NCI-H2107 treated with DMSO at 0.1 percent for 48 hours (cell line): ENCODE measurements around the gene CAPN2.
"Not testable (repeated sequence)": the region's sequence is repeated elsewhere in the genome, so short reads cannot be mapped to it uniquely, and the experiment has no call there.

ENCODE experiments used
- DNase-seq: peaks from one replicate; lab custom pipeline; 2025; ENCODE audit not compliant: unreplicated experiment; lab: John Stamatoyannopoulos, UW

The CAPN2 gene

DNA sequence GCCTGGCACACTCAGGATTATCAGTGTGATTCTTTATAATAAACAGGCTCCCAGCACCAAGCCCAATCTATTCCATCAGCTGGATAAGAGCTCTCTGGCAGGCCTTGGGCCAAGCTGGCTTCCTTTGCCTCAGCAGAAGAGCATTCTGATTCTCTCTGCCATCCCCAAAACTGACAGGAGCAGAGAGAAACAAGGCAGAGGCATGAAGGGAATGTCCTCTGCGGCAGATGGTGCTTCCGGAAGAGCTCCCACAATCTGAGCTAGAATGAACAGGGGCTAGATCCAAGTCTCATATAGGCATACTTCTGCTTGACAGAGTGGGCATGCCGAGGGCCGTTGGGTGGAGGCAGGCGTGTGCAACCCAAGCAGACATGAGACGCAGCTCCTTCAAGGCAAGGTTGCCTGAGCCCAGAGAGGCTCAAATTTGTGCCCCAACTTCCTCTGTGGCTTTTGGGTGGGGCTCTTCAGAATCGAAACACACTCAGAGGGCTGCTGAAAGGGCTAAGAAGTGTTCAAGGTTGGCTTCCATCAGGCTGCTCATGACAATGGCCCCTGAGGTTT, 4.0 kb downstream of the CAPN2 start:
- no peak for DNase-seq

DNA sequence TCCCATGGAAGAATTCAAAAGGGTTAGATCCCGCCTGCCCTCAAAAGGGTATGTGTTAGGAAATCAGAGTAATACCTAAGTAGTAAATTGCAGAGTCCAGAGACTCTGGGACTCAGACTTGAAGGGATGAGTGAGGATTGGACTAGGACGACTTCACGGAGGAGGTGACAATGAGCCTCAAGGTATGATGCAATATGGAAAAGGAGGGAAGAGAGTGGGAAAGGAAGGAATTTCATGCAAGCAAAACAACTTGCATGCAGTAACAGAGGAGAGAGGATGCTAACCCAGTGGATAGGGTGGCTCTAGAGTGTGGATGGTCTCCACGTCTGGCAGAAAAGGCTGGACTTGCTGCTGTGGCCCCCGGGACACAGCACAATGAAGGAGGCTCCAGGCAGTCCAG, 4.8 kb downstream of the CAPN2 start:
- no peak for DNase-seq

DNA sequence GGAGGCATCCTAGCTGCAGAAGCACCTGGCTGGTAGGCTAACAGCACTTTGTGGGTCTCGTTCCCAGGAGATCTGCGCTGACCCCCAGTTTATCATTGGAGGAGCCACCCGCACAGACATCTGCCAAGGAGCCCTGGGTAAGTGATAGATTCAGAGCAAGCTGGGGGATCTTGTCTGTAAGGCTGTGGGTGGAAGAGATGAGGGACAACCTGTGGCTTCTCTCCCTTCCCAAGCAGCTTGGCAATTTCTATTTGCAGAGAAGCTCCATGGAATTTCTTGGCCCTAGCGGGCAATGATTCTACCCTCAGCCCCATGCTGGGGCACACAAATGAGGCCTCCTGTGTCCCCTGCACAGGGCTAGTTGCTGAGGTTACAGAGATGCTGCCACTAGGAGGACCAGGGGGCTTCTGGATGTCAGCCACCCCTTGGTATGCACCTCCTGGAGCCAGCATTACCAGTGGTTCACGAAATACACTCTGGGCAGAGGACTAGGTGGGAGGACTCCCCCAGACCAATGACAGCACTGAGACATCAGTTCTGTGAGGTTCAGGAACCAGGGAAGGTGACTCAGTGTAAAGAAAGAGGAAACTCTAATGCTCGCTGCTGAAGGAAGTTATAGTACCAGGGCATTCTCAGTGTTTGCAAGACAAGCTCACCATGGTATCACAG, 5.5 kb downstream of the CAPN2 start:
- no peak for DNase-seq

DNA sequence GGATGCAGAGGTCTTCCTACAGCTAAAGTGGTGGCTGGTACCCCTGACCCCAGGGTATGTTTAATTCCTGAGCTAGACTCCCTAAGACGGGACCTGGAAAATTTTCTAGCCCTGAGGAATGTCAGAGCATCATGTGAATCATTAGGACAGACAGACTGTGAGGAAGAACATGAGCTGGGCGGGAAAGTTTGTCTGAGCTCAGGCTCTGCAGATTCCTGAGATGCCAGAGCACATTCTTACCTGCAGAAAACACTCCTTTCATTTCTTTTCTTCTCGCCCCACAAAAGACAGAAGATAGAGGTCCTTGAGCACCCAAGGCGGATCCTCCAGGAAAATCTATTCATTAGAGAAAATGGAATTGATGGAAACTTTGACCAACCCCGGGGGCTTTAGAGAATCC, 6.5 kb downstream of the CAPN2 start:
- DNase-seq: no peak

DNA sequence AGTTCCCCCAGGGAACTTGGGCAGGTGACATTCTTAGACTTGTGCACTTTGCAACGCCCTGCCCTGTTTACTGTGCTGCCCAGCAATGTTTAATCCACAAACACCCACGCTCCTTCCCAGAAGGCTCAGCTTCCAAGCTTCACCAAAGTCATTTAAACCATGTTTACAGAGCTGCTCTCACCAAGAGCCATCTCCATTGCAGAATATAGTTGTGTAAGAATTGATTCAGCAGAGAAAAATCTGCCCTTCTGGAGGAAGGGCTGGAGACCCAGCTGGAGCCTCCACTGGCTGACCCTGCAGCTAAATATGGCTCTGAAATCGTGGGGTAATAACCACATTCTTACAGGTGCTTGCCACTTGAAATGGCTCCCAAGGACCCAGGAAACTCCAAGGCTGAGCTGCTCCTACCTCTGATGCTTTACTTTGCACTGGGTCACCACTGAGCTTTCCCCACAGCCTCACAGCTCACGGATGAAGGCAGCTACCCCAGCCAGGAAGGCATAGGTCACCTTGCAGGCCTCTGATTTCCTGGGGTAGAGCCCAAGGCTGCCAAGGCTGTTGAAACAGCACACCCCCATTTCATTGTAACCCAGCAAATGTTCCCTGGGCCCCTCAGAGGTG, 8.7 kb downstream of the CAPN2 start:
- no peak for DNase-seq

DNA sequence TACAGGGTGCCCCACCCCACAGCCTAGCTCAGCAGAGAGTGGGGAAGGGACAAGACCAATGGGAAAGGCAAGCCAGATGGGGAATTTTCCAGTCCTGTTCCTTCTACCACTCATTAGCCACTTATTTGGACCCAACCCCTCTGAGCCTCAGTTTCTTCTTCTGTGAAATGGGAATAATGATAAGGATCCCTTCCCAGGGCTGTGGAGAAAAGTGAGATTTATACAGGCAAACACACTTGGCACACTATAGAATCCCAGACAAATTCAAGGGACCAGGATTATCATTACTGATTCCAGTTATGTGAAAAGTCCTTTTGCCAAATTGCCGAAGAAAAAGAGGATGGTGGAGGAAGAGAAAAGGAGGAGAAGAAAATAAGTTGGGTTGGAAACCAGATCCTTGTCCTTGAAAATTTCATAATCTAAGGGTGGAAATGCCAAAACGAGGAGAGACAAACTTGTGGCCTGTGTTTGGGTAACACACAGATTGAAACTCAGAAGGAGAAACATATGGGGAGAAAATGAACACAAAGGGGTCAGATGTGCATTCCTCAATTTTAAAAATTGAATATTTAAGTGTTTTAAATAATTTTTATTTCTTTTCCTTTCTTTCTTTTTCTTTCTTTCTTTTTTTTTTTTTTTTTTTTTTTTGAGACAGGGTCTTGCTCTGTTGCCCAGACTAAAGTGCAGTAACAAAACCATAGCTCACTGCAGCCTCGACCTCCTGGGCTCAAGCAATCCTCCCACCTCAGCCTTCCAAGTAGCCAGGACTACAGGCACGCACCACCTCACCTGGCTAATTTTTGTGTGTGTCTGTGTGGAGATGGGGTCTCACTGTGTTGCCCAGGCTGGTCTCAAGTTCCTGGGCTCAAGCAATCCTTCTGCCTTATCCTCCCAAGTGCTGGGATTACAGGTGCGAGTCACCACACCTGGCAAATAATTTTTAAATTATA, 9.6 kb downstream of the CAPN2 start:
- no peak for DNase-seq

DNA sequence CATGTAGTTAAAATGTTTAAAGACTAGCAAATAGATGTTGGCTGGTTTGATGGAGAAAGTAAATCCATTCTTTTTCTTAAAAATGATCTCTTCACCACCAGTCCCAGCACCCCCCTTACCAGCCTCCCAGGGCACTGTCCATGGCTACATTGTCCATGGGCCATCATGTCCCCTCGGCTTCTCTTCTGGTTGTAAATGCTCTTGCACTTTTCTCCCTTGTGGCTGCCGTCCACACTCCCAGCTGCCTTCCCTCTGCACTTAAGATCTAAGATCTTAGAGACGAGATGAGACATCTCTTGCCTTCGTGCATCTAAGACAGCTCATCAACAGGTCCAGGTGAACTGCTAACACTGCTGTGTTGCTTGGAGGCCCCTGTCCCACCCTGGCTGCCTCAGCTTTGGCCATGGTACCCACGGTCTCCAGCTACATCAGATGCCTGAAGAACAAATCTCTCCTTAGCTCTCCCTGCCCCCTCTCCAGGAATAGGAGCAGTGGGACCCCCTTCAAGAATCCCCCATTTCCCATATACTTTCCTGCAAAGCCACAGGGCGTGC, 11.1 kb downstream of the CAPN2 start:
- DNase-seq: no peak

DNA sequence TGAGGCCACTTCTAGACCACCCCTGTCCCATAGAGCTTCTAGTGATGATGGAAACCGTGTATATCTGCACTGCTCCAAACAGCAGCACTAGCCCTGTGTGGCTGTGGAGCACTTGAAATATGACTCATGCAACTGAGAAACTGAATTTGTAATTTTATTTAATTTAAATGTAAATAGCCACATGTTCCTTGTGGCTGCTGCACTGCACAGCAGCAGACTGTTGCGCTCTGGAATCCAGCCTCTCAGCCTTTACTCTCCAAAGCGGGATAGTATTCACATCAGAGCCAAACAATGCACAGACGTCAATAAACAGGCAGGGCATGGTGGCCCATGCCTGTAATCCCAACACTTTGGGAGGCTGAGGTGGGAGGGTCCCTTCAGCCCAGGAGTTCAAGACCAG, 12.0 kb downstream of the CAPN2 start:
- DNase-seq: no peak

DNA sequence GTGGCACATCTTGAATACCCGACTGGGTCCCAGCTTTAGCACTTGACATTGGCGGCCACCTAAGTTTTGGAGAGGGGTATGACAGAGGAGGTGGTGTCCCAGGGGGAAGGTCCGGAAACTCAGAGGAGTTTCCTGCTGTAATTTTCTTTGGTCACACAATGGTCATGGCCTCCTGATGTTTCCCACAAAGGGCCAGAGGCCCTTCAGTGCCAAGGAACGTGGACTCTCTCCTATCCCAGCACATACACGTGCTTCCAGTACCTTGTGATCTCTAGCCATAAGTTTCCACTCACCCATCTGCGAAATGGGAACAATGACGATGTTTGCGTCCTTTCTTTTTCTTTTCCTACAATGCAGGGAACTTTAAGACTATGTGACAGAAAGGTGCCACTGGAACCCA, 13.2 kb downstream of the CAPN2 start:
- DNase-seq: no peak

DNA sequence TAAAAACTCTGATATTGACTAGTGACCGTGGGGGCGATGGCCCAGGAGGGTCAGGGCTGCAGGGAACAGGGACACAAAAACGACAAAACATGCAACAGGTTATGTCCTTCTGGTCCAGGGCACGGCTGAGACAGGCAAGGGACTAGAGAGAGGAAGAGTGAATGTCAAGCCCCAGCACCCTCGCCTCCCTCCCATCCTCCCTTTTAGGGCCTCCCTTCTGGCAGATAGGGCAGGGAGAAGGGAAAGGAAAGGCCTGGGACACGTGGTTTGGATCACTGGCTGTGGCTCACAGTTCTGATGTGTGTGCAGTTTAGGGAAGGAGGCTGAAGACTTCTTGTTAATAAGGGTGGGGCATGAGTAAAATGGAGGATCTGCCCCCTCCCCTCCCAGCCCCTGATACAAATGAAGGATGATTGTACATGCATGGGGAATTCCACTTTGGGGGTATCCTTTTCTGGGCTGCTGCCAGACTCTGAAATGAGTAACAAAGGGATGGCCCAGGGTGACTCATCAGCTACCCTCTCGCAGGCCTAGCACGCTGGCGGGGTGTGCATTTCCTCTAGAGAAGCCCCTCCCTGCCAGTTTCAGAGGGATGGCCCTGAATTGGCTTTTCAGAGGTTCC, 14.2 kb downstream of the CAPN2 start:
- no peak for DNase-seq

DNA sequence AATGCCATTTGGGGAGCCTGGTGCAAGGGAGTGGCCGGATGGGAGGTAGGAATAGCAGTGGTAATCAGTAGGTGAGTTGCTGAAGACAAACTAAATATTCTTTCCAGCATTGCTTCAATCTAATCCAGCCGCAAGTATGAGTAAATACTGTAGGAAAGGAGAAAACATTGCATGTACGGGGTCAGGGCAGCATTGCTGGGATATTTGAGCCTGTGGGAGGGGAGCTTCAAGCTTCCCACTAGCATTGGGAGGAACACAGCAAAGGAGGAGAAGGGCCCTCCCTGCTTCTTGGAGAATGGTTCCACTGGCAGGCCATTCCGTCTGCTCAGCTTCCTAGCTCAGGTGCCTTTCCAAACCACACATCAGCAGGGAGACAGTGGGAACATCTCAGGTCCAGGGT, 15.2 kb downstream of the CAPN2 start:
- no peak for DNase-seq

DNA sequence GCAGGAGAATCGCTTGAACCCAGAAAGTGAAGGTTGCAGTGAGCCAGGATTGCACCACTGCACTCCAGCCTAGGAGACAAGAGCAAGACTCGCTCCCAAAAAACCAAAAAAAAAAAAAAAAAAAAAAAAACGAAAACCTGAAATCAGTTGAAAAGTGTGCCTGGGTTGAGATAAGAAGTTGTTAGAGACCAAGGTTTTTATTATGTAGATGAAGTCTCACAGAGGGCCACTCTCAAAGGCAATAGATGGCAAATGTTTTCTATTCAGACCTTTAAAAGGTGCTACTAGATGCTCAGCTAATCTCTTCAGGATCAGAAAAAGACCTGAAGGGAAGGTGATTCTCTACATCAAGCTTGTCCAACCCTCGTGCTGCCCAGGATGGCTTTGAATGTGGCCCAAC, 17.6 kb downstream of the CAPN2 start:
- DNase-seq: no peak

DNA sequence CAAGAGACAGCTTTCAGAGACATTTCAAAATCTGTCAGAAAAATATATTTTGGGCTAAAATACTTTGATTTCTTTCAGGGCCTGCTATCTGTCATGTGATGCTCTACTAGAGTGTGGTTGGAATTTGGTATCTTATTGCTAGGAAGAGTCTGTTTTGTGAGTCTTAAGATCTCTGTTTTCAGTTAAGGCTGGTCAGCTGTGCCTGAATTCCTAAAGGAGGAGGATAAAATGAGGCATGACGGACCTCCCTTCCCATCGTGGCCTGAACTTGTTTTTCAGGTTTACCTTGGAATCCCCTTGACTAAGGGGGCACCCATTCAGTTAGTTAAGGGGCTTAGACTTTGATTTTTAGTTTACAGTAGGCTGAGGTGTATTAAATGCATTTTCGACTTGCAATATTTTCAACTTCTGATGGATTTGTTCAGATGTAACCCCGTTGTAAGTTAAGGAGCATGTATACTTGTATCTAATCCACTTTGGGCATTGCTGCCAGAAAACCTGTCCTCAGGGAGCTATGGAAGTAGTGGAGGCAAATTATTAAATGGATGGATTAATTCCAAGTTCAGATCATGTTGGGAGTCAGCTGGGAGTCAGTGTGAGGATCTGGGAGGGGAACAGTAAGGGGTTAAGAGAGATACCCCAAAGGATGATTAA, 18.3 kb downstream of the CAPN2 start:
- DNase-seq: no peak

DNA sequence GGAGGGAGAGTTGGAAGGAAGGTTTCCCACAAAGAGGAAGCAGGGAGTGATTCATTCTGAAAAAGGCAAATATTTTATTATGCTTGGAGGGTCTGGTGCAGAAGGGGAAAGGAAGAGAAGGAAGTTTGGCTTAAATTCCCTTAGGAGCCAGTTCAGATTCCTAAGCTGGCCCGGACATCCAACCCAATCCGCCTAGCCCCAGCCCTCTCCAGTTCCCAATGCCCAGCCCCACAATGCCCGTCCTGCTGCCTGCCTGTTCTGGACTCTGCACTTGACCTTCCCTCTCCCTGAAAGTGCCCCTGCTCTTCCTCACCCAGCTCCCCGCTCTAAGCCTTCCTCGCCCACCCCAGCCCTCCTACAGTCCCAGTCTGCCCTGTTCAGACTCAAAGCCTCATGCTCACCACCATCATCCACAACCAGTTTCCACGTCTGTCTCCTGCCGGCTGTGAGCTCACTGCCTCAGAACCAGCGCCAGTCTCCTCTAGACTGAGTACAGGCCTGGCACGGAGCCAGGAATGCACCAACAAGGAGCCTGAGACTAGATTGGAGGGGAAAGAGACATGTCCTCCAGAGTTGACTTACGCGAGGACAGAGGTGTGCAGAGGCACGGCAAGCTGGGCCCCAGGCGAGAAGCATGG, 18.9 kb downstream of the CAPN2 start:
- no peak for DNase-seq

DNA sequence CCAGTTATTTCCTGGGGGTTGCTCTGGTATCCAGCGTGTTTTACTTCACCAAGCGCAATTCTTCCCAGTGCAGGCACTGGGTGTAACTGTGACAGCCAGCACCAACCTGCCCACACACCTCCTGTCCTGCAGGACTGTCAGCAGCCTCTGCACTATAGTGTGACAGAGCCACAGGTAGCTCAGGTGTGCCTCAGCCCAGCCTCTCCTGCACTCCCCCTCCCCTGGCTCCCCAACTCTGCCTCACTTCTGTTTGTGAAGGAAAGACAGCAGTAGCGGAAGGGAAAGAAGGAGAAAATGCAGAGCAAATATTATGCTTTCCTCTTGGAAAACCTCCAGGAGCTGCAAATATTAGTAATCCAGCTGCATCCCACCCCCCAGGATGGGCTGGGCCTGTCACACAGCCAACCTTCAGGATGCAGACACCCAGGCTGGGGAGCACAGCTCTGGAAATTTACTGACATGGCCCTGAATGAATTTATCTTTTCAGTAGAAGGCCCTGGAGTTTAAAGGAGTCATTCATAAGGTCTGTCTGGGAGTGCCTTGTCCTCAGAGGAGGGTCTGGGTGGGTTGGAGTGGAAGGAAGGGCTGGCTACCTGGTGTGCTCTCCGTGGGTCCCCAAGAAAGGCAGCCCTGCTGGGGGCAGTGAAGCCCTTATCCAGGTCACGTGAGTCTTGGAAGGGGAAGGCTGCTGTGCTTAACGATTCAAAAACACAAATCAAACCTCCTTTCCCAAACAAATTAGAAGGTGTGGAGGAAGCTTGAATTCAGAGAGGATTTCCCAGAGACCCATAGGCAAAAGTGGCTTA, 20.9 kb downstream of the CAPN2 start:
- DNase-seq: no peak

DNA sequence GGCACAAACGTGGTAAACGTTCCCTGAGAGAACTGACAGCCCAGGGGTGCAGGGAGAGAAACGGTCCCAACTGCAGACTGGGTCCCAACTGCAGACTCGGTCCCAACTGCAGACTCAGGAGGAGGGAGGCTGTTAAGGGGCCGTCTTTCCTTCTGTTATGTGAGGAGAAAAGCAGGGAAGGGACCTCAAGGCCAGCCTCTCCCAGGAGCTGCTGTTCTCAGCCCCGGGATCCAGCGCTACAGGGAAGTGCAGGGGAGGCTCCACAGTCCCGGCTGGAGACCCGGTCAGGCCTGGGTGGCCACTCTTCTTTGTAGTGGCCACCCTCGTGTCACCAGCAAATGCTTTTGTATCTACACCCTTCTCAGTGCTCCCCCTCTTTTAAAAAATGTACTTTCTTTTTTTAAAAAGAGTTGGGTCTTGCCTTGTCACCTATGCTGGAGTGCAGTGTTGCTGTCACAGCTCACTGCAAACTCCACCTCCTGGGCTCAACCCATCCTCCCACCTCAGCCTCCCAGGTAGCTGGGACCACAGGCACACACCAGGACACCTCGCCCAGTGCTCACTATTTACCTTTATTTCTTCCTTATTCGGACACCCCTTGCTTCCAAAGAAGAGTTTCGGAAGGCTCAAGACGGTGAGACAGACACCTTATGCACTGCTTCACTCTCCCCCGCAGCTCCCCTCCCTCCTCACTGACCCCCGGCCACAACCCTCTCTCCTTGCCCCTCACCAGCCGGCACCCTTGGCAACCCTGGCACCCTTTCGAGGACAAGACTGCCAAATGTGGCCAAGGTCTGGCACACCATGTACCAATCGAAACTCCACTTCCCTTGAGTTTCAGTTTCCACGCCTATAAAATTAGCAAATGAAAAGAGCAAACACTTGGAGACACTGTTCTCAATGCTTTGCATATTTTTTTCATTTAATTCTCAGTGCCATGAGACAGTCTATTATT, 21.8 kb downstream of the CAPN2 start:
- no peak for DNase-seq

DNA sequence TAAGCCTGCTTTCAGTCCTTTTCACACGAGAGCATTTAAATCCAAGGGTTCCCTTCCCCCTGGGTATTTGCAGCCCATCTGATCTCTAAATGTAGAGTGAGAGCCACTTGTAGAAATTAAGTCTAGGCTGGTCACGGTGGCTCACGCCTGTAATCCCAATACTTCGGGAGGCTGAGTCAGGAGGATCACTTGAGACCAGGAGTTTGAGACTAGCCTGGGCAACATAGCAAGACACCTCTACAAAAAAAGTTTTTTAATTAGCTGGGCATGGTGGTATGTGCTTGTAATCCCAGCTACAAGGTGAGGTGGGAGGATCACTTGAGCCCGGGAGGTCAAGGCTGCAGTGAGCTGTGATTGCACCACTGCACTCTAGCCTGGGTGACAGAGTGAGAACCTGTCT, 24.3 kb downstream of the CAPN2 start:
- DNase-seq: not testable (repeated sequence)

DNA sequence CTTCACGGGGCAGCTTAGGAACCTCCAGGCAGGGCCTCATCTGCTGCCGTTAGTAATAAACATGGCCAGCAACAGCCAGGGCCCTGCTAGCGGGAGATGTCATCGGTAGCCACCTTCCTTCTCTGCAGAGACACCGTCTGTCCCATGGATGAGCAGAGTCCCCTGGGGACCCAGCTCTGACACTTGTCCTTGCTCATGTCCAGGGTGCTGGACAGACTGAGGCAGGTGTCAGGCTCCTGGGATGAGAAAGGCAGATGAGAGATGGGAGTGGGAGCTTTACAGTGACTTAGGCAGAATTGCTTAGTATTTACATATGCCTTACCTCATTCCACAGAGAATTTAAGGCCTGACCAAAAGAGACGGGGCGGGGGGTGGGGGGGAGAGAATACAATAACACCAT, 25.0 kb downstream of the CAPN2 start:
- DNase-seq: no peak
